Liver (tissue), 9 donors: ENCODE measurements around the gene CFAP97. TPM values are rescaled to one million over a fixed set of nuclear protein-coding genes. Genes with fewer than 3 reads are reported as not detected.
A peak's percentile ranks its signal among the peaks of the same experiment; 100 is the strongest.

ENCODE experiments used
- DNase-seq: peaks from one replicate; pipeline ENCODE4 v3.0.0-alpha.2; 2017; ENCODE audit warnings: low spot score
- H3K27ac ChIP-seq, 2 donors: one replicate each; pipeline ENCODE4 v1.7.0; 2013; ENCODE audit warnings: inconsistent platforms in 2 of 2, low read length in 2 of 2, control low read depth in 1 of 2, low read depth in 1 of 2, mild to moderate bottlenecking in 1 of 2
- H3K27me3 ChIP-seq, 4 donors: one replicate each; pipeline versions ENCODE4 v1.6.1 to v1.7.0; 2013; ENCODE audit warnings: low read length in 3 of 4, inconsistent platforms in 1 of 4, mild to moderate bottlenecking in 1 of 4, moderate library complexity in 1 of 4; ENCODE audit not compliant: control insufficient read depth in 4 of 4, insufficient read depth in 4 of 4
- H3K36me3 ChIP-seq, 4 donors: one replicate each; pipeline versions ENCODE4 v1.6.1 to v1.7.0; 2013; ENCODE audit warnings: low read length in 3 of 4, mild to moderate bottlenecking in 3 of 4, low read depth in 1 of 4, moderate library complexity in 1 of 4; ENCODE audit not compliant: control insufficient read depth in 4 of 4, insufficient read depth in 3 of 4
- H3K4me1 ChIP-seq, 4 donors: one replicate each; pipeline versions ENCODE4 v1.6.1 to v1.7.0; 2013; ENCODE audit warnings: low read length in 3 of 4, mild to moderate bottlenecking in 3 of 4, moderate library complexity in 1 of 4; ENCODE audit not compliant: control insufficient read depth in 4 of 4, insufficient read depth in 4 of 4
- H3K4me3 ChIP-seq, 3 donors: one replicate each; pipeline versions ENCODE4 v1.6.1 to v1.7.0; 2013; ENCODE audit warnings: low read length in 3 of 3, control low read depth in 1 of 3, low read depth in 1 of 3, mild to moderate bottlenecking in 1 of 3
- H3K9ac ChIP-seq, 2 donors: one replicate each; pipeline ENCODE4 v1.7.0; 2013; ENCODE audit warnings: low read length in 2 of 2, mild to moderate bottlenecking in 2 of 2, moderate library complexity in 2 of 2, control low read depth in 1 of 2, low read depth in 1 of 2
- H3K9me3 ChIP-seq, 4 donors: one replicate each; pipeline versions ENCODE4 v1.6.1 to v1.7.0; 2013; ENCODE audit warnings: low read length in 3 of 4; ENCODE audit not compliant: control insufficient read depth in 4 of 4
- FOXA1 ChIP-seq: IDR thresholded peaks from 2 replicates; pipeline ENCODE4 v1.6.1; 2016; ENCODE audit warnings: antibody characterized with exemption
- HNF4A ChIP-seq, 2 donors: conservative IDR thresholded peaks; 2 replicates each; pipeline ENCODE4 v1.6.1; 2016; ENCODE audit warnings: antibody characterized with exemption in 2 of 2, mild to moderate bottlenecking in 2 of 2
- HNF4G ChIP-seq: IDR thresholded peaks from 2 replicates; pipeline ENCODE4 v1.6.1; 2016; ENCODE audit warnings: antibody characterized with exemption
- NR2F2 ChIP-seq: IDR thresholded peaks from 2 replicates; pipeline ENCODE4 v1.6.1; 2016; ENCODE audit warnings: antibody characterized with exemption
- RXRA ChIP-seq, 2 donors: IDR thresholded peaks; 2 replicates each; pipeline ENCODE4 v1.6.1; 2017 to 2018; ENCODE audit warnings: antibody characterized with exemption in 2 of 2, mild to moderate bottlenecking in 1 of 2
- SP1 ChIP-seq: IDR thresholded peaks from 2 replicates; pipeline ENCODE4 v1.6.1; 2018; ENCODE audit warnings: antibody characterized with exemption, mild to moderate bottlenecking
- TAF1 ChIP-seq: conservative IDR thresholded peaks from 2 replicates; pipeline ENCODE4 v1.6.1; 2016; ENCODE audit warnings: antibody characterized with exemption, mild to moderate bottlenecking
- YY1 ChIP-seq: IDR thresholded peaks from 2 replicates; pipeline ENCODE4 v1.6.1; 2016; ENCODE audit warnings: antibody characterized with exemption, mild to moderate bottlenecking
- WGBS: extraction: QIAGEN DNeasy Blood & Tissue Kit; methylation state at CpG from one replicate; pipeline ENCODE4 v1.1.7; 2013; 5-methylcytosine and 5-hydroxymethylcytosine counted together
- polyA plus RNA-seq, 2 donors: library from polyadenylated mRNA; stranded (reverse) in 1 of 2; unstranded in 1 of 2; fragments of 200-250 nt in 1 of 2; fragments of >200 nt in 1 of 2; fragmentation: Nextera tagmentation in 1 of 2; extraction: Ambion mirVana in 1 of 2; gene quantifications; one replicate each; pipeline versions ENCODE4 v1.2.1 to v1.2.3, GENCODE V29; 2013 to 2015
- total RNA-seq, 2 donors: library from RNA; depleted of rRNA; stranded (reverse); fragments of >200 nt; gene quantifications; one replicate each; pipeline ENCODE4 v1.2.3, GENCODE V29; 2014
- TF ChIP-seq, protein P1 (sequence below): fragments of 150-350 bp; IDR thresholded peaks from 2 replicates; pipeline ENCODE4 v1.5.1; 2017; ENCODE audit warnings: improper control_type of control experiment, low read depth, low read length; ENCODE audit not compliant: missing input control
- TF ChIP-seq, protein P2 (sequence below): IDR thresholded peaks from 2 replicates; pipeline ENCODE4 v1.6.1; 2016; ENCODE audit warnings: antibody characterized with exemption
- TF ChIP-seq, protein P3 (sequence below): IDR thresholded peaks from 2 replicates; pipeline ENCODE4 v1.6.1; 2016; ENCODE audit warnings: antibody characterized with exemption, mild to moderate bottlenecking
- TF ChIP-seq, protein P4 (sequence below): IDR thresholded peaks from 2 replicates; pipeline ENCODE4 v1.6.1; 2016; ENCODE audit warnings: antibody characterized with exemption
- TF ChIP-seq, protein P5 (sequence below): IDR thresholded peaks from 2 replicates; pipeline ENCODE4 v1.6.1; 2016; ENCODE audit warnings: antibody characterized with exemption
- donor health status: healthy.
- donor health status: healthy.
- donor health status: healthy.
- donor health status: healthy.
- donor health status: healthy.

The CFAP97 gene
- total and polyA plus RNA-seq, 4 donors: 7.5 to 30.9 (median 18.7) TPM

DNA sequence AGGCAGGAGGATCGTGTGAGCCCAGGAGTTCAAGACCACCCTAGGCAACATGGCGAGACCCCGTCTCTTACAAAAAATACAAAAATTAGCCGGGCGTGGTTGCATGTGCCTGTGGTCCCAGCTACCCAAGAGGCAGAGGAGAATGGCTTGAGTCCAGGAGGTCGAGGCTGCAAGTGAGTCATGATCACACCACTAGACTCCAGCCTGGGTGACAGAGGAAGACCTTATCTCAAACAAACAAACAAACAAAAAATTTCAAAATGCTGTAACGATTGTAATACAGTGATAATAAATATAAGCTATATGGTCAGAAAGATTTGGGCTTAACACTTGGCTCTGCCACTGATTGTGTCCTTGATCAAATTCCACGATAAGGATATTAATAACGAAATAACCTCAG lies 36.6 kb downstream of the CFAP97 start:
- Histone ChIP-seq H3K36me3 (peaks cover 6 to 27% (median 19%) of the 10 kb centered on the region in 4 donors), H3K9ac (no peak overlapping the region), H3K27me3 (no peaks in the 10 kb centered on the region), H3K4me3 (no peak overlapping the region), H3K9me3 (no peaks in the 10 kb centered on the region), H3K27ac (no peak overlapping the region), H3K4me1 (no peaks in the 10 kb centered on the region)
- WGBS: 85% methylated on average over 9 of the region's 9 CpGs
- TF ChIP-seq, protein P1, sequence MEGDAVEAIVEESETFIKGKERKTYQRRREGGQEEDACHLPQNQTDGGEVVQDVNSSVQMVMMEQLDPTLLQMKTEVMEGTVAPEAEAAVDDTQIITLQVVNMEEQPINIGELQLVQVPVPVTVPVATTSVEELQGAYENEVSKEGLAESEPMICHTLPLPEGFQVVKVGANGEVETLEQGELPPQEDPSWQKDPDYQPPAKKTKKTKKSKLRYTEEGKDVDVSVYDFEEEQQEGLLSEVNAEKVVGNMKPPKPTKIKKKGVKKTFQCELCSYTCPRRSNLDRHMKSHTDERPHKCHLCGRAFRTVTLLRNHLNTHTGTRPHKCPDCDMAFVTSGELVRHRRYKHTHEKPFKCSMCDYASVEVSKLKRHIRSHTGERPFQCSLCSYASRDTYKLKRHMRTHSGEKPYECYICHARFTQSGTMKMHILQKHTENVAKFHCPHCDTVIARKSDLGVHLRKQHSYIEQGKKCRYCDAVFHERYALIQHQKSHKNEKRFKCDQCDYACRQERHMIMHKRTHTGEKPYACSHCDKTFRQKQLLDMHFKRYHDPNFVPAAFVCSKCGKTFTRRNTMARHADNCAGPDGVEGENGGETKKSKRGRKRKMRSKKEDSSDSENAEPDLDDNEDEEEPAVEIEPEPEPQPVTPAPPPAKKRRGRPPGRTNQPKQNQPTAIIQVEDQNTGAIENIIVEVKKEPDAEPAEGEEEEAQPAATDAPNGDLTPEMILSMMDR: no peak
- no peak for TF ChIP-seq FOXA1
- no peak for TF ChIP-seq YY1
- TF ChIP-seq TAF1: no peak
- TF ChIP-seq, protein P2, sequence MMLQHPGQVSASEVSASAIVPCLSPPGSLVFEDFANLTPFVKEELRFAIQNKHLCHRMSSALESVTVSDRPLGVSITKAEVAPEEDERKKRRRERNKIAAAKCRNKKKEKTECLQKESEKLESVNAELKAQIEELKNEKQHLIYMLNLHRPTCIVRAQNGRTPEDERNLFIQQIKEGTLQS: no peak
- TF ChIP-seq SP1: no peak
- TF ChIP-seq, protein P3, sequence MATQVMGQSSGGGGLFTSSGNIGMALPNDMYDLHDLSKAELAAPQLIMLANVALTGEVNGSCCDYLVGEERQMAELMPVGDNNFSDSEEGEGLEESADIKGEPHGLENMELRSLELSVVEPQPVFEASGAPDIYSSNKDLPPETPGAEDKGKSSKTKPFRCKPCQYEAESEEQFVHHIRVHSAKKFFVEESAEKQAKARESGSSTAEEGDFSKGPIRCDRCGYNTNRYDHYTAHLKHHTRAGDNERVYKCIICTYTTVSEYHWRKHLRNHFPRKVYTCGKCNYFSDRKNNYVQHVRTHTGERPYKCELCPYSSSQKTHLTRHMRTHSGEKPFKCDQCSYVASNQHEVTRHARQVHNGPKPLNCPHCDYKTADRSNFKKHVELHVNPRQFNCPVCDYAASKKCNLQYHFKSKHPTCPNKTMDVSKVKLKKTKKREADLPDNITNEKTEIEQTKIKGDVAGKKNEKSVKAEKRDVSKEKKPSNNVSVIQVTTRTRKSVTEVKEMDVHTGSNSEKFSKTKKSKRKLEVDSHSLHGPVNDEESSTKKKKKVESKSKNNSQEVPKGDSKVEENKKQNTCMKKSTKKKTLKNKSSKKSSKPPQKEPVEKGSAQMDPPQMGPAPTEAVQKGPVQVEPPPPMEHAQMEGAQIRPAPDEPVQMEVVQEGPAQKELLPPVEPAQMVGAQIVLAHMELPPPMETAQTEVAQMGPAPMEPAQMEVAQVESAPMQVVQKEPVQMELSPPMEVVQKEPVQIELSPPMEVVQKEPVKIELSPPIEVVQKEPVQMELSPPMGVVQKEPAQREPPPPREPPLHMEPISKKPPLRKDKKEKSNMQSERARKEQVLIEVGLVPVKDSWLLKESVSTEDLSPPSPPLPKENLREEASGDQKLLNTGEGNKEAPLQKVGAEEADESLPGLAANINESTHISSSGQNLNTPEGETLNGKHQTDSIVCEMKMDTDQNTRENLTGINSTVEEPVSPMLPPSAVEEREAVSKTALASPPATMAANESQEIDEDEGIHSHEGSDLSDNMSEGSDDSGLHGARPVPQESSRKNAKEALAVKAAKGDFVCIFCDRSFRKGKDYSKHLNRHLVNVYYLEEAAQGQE: no peak
- no peak for DNase-seq

DNA sequence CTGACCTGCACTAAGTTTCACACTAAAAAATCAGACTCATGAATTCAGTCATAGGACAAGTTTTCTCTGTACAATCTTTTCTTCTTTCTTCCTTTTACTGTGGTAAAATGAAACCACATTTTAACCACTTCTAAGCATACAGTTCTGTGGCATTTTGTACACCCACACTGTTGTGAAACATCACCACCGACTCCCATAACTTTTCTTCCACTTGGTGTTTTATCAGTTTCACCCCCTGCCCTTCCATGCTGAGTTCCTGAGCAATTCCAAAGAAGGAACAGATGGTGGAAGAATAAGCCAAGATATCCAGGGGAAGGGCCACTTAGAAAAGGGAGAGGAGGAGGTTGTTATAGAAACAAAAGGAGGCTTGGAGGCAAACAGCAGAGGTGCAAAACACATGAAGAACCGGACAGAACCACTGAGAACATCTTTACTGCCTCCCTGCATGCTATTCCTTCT lies 38.2 kb downstream of the CFAP97 start:
- H3K36me3 ChIP-seq: peaks cover 6 to 31% (median 26%) of the 10 kb centered on the region in 4 donors
- 56% methylated on average over 2 of the region's 2 CpGs for WGBS

DNA sequence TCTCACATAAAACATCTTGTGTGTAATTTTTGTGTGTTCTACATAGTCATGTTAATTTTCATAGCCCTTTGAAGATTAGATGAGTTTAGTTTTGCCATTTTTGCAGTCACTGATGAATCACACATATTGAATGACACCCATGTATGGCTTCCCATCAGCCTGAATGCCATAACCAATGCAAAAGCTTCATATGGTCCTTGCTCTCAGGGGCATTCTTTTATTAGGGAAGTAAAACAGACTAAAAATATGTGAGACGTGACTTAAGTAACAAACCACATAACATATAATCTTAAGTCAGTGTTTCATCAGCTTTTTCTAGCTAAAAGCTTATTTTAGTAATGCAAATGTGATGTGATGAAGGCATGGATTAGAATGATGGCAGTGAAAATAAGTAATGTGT lies 52.5 kb downstream of the CFAP97 start:
- WGBS: 96% methylated on average over 1 of the region's 1 CpG
- peaks cover 2 to 18% (median 10%) of the 10 kb centered on the region in 4 donors for H3K36me3 ChIP-seq
- TF ChIP-seq TAF1 (no peak), HNF4A (conservative IDR thresholded peaks at IDR 0.05) (no peak), NR2F2 (no peak), RXRA (IDR thresholded peaks at IDR 0.05) (no peak), YY1 (no peak), HNF4G (no peak), SP1 (no peak), FOXA1 (no peak)
- TF ChIP-seq, protein P1: no peak
- TF ChIP-seq, protein P4, sequence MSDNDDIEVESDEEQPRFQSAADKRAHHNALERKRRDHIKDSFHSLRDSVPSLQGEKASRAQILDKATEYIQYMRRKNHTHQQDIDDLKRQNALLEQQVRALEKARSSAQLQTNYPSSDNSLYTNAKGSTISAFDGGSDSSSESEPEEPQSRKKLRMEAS: no peak
- TF ChIP-seq, protein P2: no peak

More for the DNA sequence above, 38.2 kb downstream of the CFAP97 start:
- no peak overlapping the region for H3K27ac ChIP-seq
- TF ChIP-seq NR2F2: peak; percentile 62
- TF ChIP-seq, protein P5, sequence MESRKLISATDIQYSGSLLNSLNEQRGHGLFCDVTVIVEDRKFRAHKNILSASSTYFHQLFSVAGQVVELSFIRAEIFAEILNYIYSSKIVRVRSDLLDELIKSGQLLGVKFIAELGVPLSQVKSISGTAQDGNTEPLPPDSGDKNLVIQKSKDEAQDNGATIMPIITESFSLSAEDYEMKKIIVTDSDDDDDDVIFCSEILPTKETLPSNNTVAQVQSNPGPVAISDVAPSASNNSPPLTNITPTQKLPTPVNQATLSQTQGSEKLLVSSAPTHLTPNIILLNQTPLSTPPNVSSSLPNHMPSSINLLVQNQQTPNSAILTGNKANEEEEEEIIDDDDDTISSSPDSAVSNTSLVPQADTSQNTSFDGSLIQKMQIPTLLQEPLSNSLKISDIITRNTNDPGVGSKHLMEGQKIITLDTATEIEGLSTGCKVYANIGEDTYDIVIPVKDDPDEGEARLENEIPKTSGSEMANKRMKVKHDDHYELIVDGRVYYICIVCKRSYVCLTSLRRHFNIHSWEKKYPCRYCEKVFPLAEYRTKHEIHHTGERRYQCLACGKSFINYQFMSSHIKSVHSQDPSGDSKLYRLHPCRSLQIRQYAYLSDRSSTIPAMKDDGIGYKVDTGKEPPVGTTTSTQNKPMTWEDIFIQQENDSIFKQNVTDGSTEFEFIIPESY: no peak
- H3K9me3 ChIP-seq: no peaks in the 10 kb centered on the region
- no peak overlapping the region for H3K9ac ChIP-seq
- no peak overlapping the region for H3K4me3 ChIP-seq
- H3K4me1 ChIP-seq: no peaks in the 10 kb centered on the region
- no peak for DNase-seq
- no peaks in the 10 kb centered on the region for H3K27me3 ChIP-seq

More for the DNA sequence above, 52.5 kb downstream of the CFAP97 start:
- no peaks in the 10 kb centered on the region for H3K4me1 ChIP-seq
- no peaks in the 10 kb centered on the region for H3K9me3 ChIP-seq
- H3K4me3 ChIP-seq: no peak overlapping the region
- no peak overlapping the region for H3K27ac ChIP-seq
- H3K9ac ChIP-seq: no peak overlapping the region
- no peak for DNase-seq
- H3K27me3 ChIP-seq: no peaks in the 10 kb centered on the region
